Adrenal gland (tissue), 5 donors: Measurements from ENCODE around the gene SERPINE2.

Experiments used
- CTCF ChIP-seq, 6 experiments: fragments of 450-650 bp in 4 of 6; fragments of 200-600 bp in 2 of 6; sonication (generic) in 1 of 6; IDR thresholded peaks; 1 replicate in 5 of 6; 2 replicates in 1 of 6; pipeline versions ENCODE4 v1.5.1 to v1.8.0; 2016 to 2021; ENCODE audit warnings: antibody characterized with exemption in 6 of 6, mild to moderate bottlenecking in 2 of 6, moderate library complexity in 1 of 6
- POLR2A ChIP-seq, 2 donors: fragments of 450-650 bp; IDR thresholded peaks; one replicate each; pipeline ENCODE4 v1.6.1; 2017; ENCODE audit warnings: antibody characterized with exemption in 2 of 2, mild to moderate bottlenecking in 2 of 2, moderate library complexity in 1 of 2
- donor health status: DM: no; HTN: no; CAD: no.

GRCh38 chr2:223929571-223930102 is 109.4 kb downstream of the SERPINE2 start:
- TF ChIP-seq POLR2A (IDR thresholded peaks at IDR 0.05) (no peak), CTCF (IDR thresholded peaks at IDR 0.05) (no peak)
